GM23338 (cell line): Measurements from ENCODE around the gene GNS. TPM values are rescaled to one million over a fixed set of nuclear protein-coding genes. Genes with fewer than 3 reads are reported as not detected.

ENCODE experiments used
- ATAC-seq: fragments of 200-7000 bp; cut with Tn5 transposase; 3 replicates; pipeline ENCODE4 v1.9.1; 2020
- DNase-seq: peaks from one replicate; pipeline ENCODE4 v3.0.0-alpha.2; 2015; ENCODE audit warnings: low spot score
- H2AFZ ChIP-seq: fragments of 200-600 bp; sonication (generic); 2 replicates; pipeline ENCODE4 v1.8.0; 2016; ENCODE audit warnings: antibody characterized with exemption, mild to moderate bottlenecking, moderate library complexity
- H3F3A ChIP-seq: fragments of 200-600 bp; sonication (generic); replicated peaks from 2 replicates; pipeline ENCODE4 v1.8.0; 2017; ENCODE audit warnings: antibody characterized with exemption, mixed run types, low read depth
- H3K27ac ChIP-seq: fragments of 200-600 bp; sonication (generic); 2 replicates; pipeline ENCODE4 v1.6.1; 2016; ENCODE audit warnings: low read depth
- H3K27me3 ChIP-seq: fragments of 200-600 bp; sonication (generic); 2 replicates; pipeline ENCODE4 v1.8.0; 2016; ENCODE audit warnings: mild to moderate bottlenecking, mixed run types, moderate library complexity; ENCODE audit not compliant: insufficient read depth
- H3K36me3 ChIP-seq: fragments of 200-600 bp; sonication (generic); 2 replicates; pipeline ENCODE4 v1.8.0; 2016; ENCODE audit warnings: mild to moderate bottlenecking; ENCODE audit not compliant: insufficient read depth
- H3K4me1 ChIP-seq: fragments of 200-600 bp; sonication (generic); 2 replicates; pipeline ENCODE4 v1.8.0; 2016; ENCODE audit warnings: mild to moderate bottlenecking, moderate library complexity; ENCODE audit not compliant: insufficient read depth
- H3K4me2 ChIP-seq: fragments of 200-600 bp; sonication (generic); 2 replicates; pipeline ENCODE4 v1.7.1; 2017; ENCODE audit warnings: mixed run types
- H3K4me3 ChIP-seq: fragments of 200-600 bp; sonication (generic); 2 replicates; pipeline ENCODE4 v1.6.1; 2016; ENCODE audit warnings: mixed run types
- H3K79me2 ChIP-seq: fragments of 200-600 bp; sonication (generic); replicated peaks from 2 replicates; pipeline ENCODE4 v1.8.0; 2017; ENCODE audit warnings: mild to moderate bottlenecking; ENCODE audit not compliant: insufficient read depth
- H3K9me2 ChIP-seq: fragments of 200-600 bp; sonication (generic); 2 replicates; pipeline ENCODE4 v1.8.0; 2017; ENCODE audit not compliant: insufficient read depth
- H4K20me1 ChIP-seq: fragments of 200-600 bp; sonication (generic); replicated peaks from 2 replicates; pipeline ENCODE4 v1.8.0; 2017; ENCODE audit warnings: mild to moderate bottlenecking; ENCODE audit not compliant: insufficient read depth
- H3K27ac Mint-ChIP-seq: 2 replicates; pipeline ENCODE4 v1.8.0; 2020; ENCODE audit warnings: inconsistent platforms, mild to moderate bottlenecking, moderate library complexity, mixed read lengths
- H3K27me3 Mint-ChIP-seq: 3 replicates; pipeline ENCODE4 v1.8.0; 2022; ENCODE audit warnings: low read depth, mild to moderate bottlenecking, moderate library complexity, mixed read lengths, inconsistent platforms; ENCODE audit not compliant: insufficient read depth, poor library complexity
- H3K36me3 Mint-ChIP-seq: 3 replicates; pipeline ENCODE4 v1.8.0; 2021; ENCODE audit warnings: low read depth, mild to moderate bottlenecking, inconsistent platforms, moderate library complexity, mixed read lengths
- H3K4me1 Mint-ChIP-seq: 3 replicates; pipeline ENCODE4 v1.8.0; 2020; ENCODE audit warnings: mild to moderate bottlenecking, inconsistent platforms, mixed read lengths
- H3K4me3 Mint-ChIP-seq: 3 replicates; pipeline ENCODE4 v1.8.0; 2021; ENCODE audit warnings: moderate library complexity, mild to moderate bottlenecking, inconsistent platforms, mixed read lengths
- H3K9me3 Mint-ChIP-seq: 3 replicates; pipeline ENCODE4 v1.8.0; 2020; ENCODE audit warnings: moderate library complexity, mild to moderate bottlenecking, inconsistent platforms, mixed read lengths
- CREB1 ChIP-seq: fragments of 250-450 bp; sonication (Bioruptor Pico); IDR thresholded peaks from 2 replicates; pipeline ENCODE4 v1.5.0; 2020; ENCODE audit warnings: low read depth, mild to moderate bottlenecking, moderate library complexity
- EZH2 ChIP-seq: fragments of 200-600 bp; sonication (generic); IDR thresholded peaks from one replicate; pipeline ENCODE4 v1.8.0; 2017; ENCODE audit warnings: antibody characterized with exemption, mild to moderate bottlenecking, low read depth; ENCODE audit not compliant: unreplicated experiment
- EZH2phosphoT487 ChIP-seq: fragments of 200-600 bp; sonication (generic); IDR thresholded peaks from one replicate; pipeline ENCODE4 v1.8.1; 2018; ENCODE audit warnings: antibody characterized with exemption; ENCODE audit not compliant: unreplicated experiment
- NANOG ChIP-seq: IDR thresholded peaks from 2 replicates; pipeline ENCODE4 v1.6.1; 2016; ENCODE audit warnings: antibody characterized with exemption, borderline replicate concordance
- POLR2AphosphoS5 ChIP-seq: IDR thresholded peaks from 2 replicates; pipeline ENCODE4 v1.6.1; 2016; ENCODE audit warnings: antibody characterized with exemption, low read depth
- STAT1 ChIP-seq: IDR thresholded peaks from one replicate; pipeline ENCODE4 v1.6.1; 2016; ENCODE audit warnings: antibody characterized with exemption; ENCODE audit not compliant: unreplicated experiment
- ZNF114 ChIP-seq: fragments of 250-450 bp; sonication (Bioruptor Pico); IDR thresholded peaks from 2 replicates; pipeline ENCODE4 v1.5.0; 2020; ENCODE audit warnings: mild to moderate bottlenecking, moderate library complexity
- ZNF331 ChIP-seq: fragments of 250-450 bp; sonication (Bioruptor Pico); IDR thresholded peaks from 2 replicates; pipeline ENCODE4 v1.5.0; 2020; ENCODE audit warnings: low read depth, mild to moderate bottlenecking, moderate library complexity
- polyA plus RNA-seq: library from polyadenylated mRNA; unstranded; fragments of >200 nt; fragmentation: Nextera tagmentation; extraction: Ambion mirVana; gene quantifications from 2 replicates; pipeline ENCODE4 v1.2.1, GENCODE V29; 2016
- total RNA-seq: library from RNA; depleted of rRNA; stranded (reverse); fragments of >200 nt; shearing (Covaris generic); gene quantifications from 2 replicates; pipeline ENCODE4 v1.2.3, GENCODE V29; 2014
- TF ChIP-seq, protein P1 (sequence below): IDR thresholded peaks from 2 replicates; pipeline ENCODE4 v1.6.1; 2016; ENCODE audit warnings: antibody characterized with exemption
- TF ChIP-seq, protein P2 (sequence below): IDR thresholded peaks from one replicate; pipeline ENCODE4 v1.6.1; 2018; ENCODE audit warnings: antibody characterized with exemption; ENCODE audit not compliant: unreplicated experiment
- TF ChIP-seq, protein P3 (sequence below), 2 experiments: fragments of 200-600 bp in 1 of 2; sonication (generic) in 1 of 2; conservative IDR thresholded peaks; 2 replicates each; pipeline versions ENCODE4 v1.5.1 to v1.6.1; 2016 to 2017; ENCODE audit warnings: antibody characterized with exemption in 2 of 2, low read depth in 2 of 2, mild to moderate bottlenecking in 2 of 2, moderate library complexity in 1 of 2
- TF ChIP-seq, protein P4 (sequence below): fragments of 250-450 bp; sonication (Bioruptor Pico); IDR thresholded peaks from 2 replicates; pipeline ENCODE4 v1.5.0; 2020; ENCODE audit warnings: mild to moderate bottlenecking, moderate library complexity

GNS gene
- total and polyA plus RNA-seq, 2 experiments from 2014 or later = 12.3 to 34.9 TPM

DNA sequence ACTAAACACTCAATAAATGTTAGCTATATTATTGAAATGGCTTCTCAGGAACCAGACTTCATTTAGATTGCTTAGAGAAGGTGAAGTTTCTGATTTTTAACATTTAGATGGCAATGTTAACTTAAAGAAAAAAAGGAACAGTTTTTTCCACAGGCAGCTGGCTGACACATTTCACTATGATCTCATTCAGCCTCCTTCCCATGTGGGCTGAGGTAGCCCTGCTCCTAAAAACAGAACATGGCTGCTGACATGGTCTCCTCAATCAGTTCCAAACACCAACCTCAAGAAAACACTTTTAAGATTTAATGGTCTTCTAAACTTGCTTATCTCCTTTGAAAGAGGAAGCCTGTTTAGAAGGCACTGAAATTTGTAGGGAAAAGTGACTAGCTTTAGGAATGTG is 23.8 kb downstream of the GNS start (continued):
- TF ChIP-seq, protein P1, sequence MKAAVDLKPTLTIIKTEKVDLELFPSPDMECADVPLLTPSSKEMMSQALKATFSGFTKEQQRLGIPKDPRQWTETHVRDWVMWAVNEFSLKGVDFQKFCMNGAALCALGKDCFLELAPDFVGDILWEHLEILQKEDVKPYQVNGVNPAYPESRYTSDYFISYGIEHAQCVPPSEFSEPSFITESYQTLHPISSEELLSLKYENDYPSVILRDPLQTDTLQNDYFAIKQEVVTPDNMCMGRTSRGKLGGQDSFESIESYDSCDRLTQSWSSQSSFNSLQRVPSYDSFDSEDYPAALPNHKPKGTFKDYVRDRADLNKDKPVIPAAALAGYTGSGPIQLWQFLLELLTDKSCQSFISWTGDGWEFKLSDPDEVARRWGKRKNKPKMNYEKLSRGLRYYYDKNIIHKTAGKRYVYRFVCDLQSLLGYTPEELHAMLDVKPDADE = no peak
- no peak for TF ChIP-seq ZNF114 (CRISPR knock-in tag)
- TF ChIP-seq, protein P2, sequence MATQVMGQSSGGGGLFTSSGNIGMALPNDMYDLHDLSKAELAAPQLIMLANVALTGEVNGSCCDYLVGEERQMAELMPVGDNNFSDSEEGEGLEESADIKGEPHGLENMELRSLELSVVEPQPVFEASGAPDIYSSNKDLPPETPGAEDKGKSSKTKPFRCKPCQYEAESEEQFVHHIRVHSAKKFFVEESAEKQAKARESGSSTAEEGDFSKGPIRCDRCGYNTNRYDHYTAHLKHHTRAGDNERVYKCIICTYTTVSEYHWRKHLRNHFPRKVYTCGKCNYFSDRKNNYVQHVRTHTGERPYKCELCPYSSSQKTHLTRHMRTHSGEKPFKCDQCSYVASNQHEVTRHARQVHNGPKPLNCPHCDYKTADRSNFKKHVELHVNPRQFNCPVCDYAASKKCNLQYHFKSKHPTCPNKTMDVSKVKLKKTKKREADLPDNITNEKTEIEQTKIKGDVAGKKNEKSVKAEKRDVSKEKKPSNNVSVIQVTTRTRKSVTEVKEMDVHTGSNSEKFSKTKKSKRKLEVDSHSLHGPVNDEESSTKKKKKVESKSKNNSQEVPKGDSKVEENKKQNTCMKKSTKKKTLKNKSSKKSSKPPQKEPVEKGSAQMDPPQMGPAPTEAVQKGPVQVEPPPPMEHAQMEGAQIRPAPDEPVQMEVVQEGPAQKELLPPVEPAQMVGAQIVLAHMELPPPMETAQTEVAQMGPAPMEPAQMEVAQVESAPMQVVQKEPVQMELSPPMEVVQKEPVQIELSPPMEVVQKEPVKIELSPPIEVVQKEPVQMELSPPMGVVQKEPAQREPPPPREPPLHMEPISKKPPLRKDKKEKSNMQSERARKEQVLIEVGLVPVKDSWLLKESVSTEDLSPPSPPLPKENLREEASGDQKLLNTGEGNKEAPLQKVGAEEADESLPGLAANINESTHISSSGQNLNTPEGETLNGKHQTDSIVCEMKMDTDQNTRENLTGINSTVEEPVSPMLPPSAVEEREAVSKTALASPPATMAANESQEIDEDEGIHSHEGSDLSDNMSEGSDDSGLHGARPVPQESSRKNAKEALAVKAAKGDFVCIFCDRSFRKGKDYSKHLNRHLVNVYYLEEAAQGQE = no peak
- no peak for TF ChIP-seq EZH2
- TF ChIP-seq, protein P3, sequence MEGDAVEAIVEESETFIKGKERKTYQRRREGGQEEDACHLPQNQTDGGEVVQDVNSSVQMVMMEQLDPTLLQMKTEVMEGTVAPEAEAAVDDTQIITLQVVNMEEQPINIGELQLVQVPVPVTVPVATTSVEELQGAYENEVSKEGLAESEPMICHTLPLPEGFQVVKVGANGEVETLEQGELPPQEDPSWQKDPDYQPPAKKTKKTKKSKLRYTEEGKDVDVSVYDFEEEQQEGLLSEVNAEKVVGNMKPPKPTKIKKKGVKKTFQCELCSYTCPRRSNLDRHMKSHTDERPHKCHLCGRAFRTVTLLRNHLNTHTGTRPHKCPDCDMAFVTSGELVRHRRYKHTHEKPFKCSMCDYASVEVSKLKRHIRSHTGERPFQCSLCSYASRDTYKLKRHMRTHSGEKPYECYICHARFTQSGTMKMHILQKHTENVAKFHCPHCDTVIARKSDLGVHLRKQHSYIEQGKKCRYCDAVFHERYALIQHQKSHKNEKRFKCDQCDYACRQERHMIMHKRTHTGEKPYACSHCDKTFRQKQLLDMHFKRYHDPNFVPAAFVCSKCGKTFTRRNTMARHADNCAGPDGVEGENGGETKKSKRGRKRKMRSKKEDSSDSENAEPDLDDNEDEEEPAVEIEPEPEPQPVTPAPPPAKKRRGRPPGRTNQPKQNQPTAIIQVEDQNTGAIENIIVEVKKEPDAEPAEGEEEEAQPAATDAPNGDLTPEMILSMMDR (conservative IDR thresholded peaks at IDR 0.05; ENCODE audit: low read depth in 2 of 2) = no peak
- TF ChIP-seq NANOG = no peak
- no peak for TF ChIP-seq CREB1 (CRISPR knock-in tag)

DNA sequence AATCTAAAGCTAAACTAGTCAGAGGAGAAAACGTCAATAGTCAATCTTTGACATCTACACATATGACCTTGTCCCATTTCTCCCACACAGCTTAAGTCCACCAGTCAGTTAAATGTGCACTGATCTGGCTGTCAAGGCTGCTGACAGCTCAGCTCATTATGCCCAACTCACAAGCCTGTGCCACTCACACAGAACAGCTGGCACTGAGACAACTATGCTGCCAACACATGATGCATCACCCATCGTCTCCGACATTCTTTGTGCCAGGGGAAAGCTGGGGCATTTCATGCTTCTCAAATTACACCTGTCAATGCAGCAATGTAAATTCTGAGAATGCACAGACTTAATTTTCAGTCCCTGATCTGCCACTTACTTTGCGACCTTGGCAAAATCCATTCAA is 25.3 kb downstream of the GNS start:
- Histone ChIP-seq H3K9me2 (no peaks in the 10 kb centered on the region), H3K36me3 (0 out of 2 replicates have a peak, but pooled peaks cover 4% of the 10 kb centered on the region), H4K20me1 (0 out of 2 replicates have a peak, but pooled peaks cover 7% of the 10 kb centered on the region), H3K4me1 (no peaks in the 10 kb centered on the region), H2AFZ (no peak overlapping the region), H3K4me2 (no peak overlapping the region), H3K4me3 (no peak overlapping the region), H3K27me3 (no peaks in the 10 kb centered on the region), H3K79me2 (no peaks in the 10 kb centered on the region), H3F3A (no peaks in the 10 kb centered on the region), H3K27ac (no peak overlapping the region)
- ATAC-seq (no peak), DNase-seq (no peak)
- H3K9me3 Mint-ChIP-seq = no peaks in the 10 kb centered on the region; the same call in 2 of the 3 replicates
- no peak overlapping the region for H3K4me3 Mint-ChIP-seq
- peaks cover 27% of the 10 kb centered on the region for H3K36me3 Mint-ChIP-seq
- H3K4me1 Mint-ChIP-seq = peaks cover 4% of the 10 kb centered on the region; the same call in 2 of the 3 replicates
- TF ChIP-seq NANOG = no peak
- TF ChIP-seq STAT1 = no peak
- TF ChIP-seq, protein P4, sequence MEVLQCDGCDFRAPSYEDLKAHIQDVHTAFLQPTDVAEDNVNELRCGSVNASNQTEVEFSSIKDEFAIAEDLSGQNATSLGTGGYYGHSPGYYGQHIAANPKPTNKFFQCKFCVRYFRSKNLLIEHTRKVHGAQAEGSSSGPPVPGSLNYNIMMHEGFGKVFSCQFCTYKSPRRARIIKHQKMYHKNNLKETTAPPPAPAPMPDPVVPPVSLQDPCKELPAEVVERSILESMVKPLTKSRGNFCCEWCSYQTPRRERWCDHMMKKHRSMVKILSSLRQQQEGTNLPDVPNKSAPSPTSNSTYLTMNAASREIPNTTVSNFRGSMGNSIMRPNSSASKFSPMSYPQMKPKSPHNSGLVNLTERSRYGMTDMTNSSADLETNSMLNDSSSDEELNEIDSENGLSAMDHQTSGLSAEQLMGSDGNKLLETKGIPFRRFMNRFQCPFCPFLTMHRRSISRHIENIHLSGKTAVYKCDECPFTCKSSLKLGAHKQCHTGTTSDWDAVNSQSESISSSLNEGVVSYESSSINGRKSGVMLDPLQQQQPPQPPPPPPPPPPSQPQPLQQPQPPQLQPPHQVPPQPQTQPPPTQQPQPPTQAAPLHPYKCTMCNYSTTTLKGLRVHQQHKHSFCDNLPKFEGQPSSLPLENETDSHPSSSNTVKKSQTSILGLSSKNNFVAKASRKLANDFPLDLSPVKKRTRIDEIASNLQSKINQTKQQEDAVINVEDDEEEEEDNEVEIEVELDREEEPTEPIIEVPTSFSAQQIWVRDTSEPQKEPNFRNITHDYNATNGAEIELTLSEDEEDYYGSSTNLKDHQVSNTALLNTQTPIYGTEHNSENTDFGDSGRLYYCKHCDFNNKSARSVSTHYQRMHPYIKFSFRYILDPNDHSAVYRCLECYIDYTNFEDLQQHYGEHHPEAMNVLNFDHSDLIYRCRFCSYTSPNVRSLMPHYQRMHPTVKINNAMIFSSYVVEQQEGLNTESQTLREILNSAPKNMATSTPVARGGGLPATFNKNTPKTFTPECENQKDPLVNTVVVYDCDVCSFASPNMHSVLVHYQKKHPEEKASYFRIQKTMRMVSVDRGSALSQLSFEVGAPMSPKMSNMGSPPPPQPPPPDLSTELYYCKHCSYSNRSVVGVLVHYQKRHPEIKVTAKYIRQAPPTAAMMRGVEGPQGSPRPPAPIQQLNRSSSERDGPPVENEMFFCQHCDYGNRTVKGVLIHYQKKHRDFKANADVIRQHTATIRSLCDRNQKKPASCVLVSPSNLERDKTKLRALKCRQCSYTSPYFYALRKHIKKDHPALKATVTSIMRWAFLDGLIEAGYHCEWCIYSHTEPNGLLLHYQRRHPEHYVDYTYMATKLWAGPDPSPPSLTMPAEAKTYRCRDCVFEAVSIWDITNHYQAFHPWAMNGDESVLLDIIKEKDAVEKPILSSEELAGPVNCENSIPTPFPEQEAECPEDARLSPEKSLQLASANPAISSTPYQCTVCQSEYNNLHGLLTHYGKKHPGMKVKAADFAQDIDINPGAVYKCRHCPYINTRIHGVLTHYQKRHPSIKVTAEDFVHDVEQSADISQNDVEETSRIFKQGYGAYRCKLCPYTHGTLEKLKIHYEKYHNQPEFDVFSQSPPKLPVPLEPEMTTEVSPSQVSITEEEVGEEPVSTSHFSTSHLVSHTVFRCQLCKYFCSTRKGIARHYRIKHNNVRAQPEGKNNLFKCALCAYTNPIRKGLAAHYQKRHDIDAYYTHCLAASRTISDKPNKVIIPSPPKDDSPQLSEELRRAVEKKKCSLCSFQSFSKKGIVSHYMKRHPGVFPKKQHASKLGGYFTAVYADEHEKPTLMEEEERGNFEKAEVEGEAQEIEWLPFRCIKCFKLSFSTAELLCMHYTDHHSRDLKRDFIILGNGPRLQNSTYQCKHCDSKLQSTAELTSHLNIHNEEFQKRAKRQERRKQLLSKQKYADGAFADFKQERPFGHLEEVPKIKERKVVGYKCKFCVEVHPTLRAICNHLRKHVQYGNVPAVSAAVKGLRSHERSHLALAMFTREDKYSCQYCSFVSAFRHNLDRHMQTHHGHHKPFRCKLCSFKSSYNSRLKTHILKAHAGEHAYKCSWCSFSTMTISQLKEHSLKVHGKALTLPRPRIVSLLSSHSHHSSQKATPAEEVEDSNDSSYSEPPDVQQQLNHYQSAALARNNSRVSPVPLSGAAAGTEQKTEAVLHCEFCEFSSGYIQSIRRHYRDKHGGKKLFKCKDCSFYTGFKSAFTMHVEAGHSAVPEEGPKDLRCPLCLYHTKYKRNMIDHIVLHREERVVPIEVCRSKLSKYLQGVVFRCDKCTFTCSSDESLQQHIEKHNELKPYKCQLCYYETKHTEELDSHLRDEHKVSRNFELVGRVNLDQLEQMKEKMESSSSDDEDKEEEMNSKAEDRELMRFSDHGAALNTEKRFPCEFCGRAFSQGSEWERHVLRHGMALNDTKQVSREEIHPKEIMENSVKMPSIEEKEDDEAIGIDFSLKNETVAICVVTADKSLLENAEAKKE (CRISPR knock-in tag) = no peak
- TF ChIP-seq POLR2AphosphoS5 = no peak
- no peak for TF ChIP-seq EZH2phosphoT487
- no peak for TF ChIP-seq ZNF331 (CRISPR knock-in tag)
- TF ChIP-seq CREB1 (CRISPR knock-in tag) = no peak
- no peak overlapping the region for H3K27ac Mint-ChIP-seq
- no peaks in the 10 kb centered on the region for H3K27me3 Mint-ChIP-seq
